Activated T-cell treated with anti-CD3 and anti-CD28 coated beads, Interleukin-2, amount 50 U/mL, for 1 hour (primary cell): Measurements from ENCODE around the gene ROR1.

ENCODE experiments used
- DNase-seq: peaks from one replicate; pipeline ENCODE4 v3.0.0-alpha.2; 2020

Gene ROR1

GRCh38 chr1:64117492-64117891, 343.7 kb downstream of the ROR1 start:
- DNase-seq: no peak

- no peak for DNase-seq
Observed at GRCh38 chr1:64121766-64122385, 348.1 kb downstream of the ROR1 start.

GRCh38 chr1:64122588-64122987, 348.8 kb downstream of the ROR1 start:
- no peak for DNase-seq

GRCh38 chr1:64124704-64125440, 351.1 kb downstream of the ROR1 start:
- DNase-seq: no peak

GRCh38 chr1:64126581-64126980, 352.8 kb downstream of the ROR1 start:
- no peak for DNase-seq

GRCh38 chr1:64127297-64127696, 353.5 kb downstream of the ROR1 start:
- no peak for DNase-seq

GRCh38 chr1:64129701-64130100, 355.9 kb downstream of the ROR1 start:
- DNase-seq: no peak

- DNase-seq: no peak
Observed at GRCh38 chr1:64131155-64131554, 357.3 kb downstream of the ROR1 start.

GRCh38 chr1:64133036-64133435, 359.2 kb downstream of the ROR1 start:
- no peak for DNase-seq

- DNase-seq: no peak
Observed at GRCh38 chr1:64135462-64136223, 361.8 kb downstream of the ROR1 start.

GRCh38 chr1:64136296-64136695, 362.5 kb downstream of the ROR1 start:
- DNase-seq: no peak

- peak; percentile 58 for DNase-seq
Observed at GRCh38 chr1:64136752-64137411, 363.1 kb downstream of the ROR1 start.

- DNase-seq: no peak
Observed at GRCh38 chr1:64137412-64137803, 363.6 kb downstream of the ROR1 start.

GRCh38 chr1:64139877-64140276, 366.1 kb downstream of the ROR1 start:
- no peak for DNase-seq

GRCh38 chr1:64140596-64140995, 366.8 kb downstream of the ROR1 start:
- no peak for DNase-seq

GRCh38 chr1:64147045-64147724, 373.4 kb downstream of the ROR1 start:
- no peak for DNase-seq

- no peak for DNase-seq
Observed at GRCh38 chr1:64147759-64148158, 373.9 kb downstream of the ROR1 start.

- no peak for DNase-seq
Observed at GRCh38 chr1:64150266-64150665, 376.4 kb downstream of the ROR1 start.

GRCh38 chr1:64150729-64151230, 377.0 kb downstream of the ROR1 start:
- DNase-seq: no peak

GRCh38 chr1:64155278-64155677, 381.5 kb downstream of the ROR1 start:
- no peak for DNase-seq

- no peak for DNase-seq
Observed at GRCh38 chr1:64161357-64161941, 387.6 kb downstream of the ROR1 start.

GRCh38 chr1:64162151-64162550, 388.3 kb downstream of the ROR1 start:
- DNase-seq: no peak
